HCEC 1CT (cell line): ENCODE data around the gene CMTM5.
"Not testable (repeated sequence)": the region's sequence is repeated elsewhere in the genome, so short reads cannot be mapped to it uniquely, and the experiment has no call there.

Experiments used
- DNase-seq: peaks from one replicate; pipeline ENCODE4 v3.0.0-alpha.2; 2017

Gene CMTM5

DNA sequence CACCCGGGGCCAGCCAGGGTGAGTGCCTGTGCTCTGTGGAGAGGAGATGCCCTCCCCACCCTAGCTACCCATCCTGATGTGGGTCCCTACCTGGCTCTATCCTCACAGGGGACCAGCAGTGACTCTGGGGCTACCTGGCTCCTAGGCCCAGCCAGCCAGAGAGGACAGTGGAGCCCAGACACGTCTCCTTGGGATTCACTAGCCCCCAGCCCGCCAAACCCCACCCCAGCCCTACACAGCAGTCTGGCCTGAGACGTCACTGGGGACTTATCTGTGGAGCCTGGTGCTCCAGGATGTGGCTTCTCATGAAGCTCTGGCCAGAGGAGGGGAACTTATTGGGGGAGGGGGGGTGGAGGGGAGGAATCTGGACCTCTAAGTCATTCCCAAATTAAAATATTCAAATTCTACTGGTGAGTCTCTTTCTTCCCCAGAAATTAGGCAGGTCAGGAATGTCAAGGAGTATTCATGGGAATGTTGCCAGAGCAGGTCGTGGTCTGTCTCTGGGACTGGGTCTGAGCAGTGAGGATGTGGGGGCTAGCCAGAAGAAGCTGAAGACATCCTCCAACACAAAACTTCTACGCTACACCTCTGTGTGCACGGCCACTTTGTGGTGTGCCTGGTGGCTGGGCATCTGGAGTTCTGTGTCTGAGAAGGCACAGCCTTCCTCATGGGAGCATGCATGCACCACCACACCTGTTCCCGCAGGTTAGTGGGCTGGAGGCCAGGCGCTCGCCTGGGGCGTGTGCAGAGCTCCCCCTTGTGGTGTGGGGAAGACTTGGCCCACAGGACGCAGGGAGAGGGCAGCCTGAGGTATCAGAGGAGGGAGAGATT lies 2.7 kb downstream of the CMTM5 start:
- peak; percentile 15 for DNase-seq

DNA sequence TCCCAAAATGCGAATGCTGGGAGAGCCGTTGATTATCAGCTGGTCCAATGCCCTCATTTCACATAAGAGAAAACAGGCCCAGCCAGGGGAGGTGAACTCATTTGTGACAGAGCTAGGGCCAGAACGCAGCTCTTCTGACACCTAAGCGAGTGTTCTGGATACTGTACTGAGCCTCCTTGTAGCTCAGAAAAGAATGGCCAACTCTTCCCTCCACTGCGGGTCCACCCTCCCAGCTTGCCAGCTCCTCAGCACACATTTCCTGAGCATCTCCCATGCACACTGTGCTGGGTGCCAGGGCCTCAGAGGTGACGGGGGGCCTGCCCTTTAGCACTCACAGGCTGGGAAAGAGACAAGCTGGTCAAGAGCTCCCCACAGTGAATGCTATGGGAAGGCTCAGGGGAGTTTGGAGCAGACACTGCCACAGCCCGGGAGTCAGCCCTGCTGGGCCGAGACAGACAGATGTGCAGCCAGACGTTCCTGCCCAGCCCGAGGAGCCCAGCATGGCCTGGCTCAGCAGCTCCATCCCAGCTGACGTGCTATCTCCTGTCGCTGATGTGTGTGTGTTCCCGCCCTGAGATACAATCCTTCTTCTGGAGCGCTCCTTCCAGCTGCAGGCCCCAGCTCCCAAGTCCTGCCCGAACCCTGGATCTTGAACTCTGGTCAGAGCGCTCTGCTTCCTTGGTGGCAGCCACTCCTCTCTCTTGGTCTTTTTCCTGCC lies 3.5 kb downstream of the CMTM5 start:
- DNase-seq, result no peak

DNA sequence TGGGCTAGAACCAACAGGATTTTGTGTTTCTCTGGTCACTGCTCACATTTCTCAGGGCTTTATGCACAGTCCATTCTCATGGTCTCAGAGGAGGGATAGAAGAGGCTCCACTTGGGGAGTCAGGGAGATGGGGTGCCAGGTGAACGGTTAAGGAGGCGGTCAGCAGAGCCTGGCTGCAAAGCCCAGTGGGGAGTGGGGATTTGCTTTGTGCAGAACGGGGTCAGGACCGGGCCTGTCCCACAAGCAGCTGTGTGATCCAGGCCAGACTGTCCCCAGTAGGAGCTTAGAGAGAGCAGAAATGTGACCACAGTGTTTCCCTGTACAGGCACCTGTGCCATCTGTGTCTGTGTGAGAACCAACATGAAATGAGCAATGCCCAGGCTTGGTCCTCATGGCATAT lies 4.1 kb downstream of the CMTM5 start:
- DNase-seq, result no peak

DNA sequence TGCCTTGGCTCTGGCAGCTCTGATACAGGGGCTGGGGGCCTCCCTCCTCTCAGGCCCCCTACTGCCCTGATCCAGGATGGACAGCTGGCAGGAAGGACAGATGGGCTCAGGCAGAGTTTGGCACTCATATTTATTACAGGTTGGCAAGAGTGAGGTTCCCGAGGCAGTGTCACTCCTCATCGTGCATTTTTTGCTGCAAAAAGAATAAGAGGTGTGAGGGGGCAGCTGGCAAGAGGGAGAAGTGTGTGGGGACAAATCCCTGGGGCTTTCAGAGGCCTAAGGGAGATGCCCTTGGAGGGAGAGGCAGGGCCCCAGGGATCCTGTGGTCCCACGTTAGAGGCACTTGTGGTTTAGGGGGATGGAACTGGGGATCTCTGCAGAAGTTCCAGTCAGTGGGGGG lies 5.0 kb downstream of the CMTM5 start:
- peak; percentile 100 for DNase-seq

DNA sequence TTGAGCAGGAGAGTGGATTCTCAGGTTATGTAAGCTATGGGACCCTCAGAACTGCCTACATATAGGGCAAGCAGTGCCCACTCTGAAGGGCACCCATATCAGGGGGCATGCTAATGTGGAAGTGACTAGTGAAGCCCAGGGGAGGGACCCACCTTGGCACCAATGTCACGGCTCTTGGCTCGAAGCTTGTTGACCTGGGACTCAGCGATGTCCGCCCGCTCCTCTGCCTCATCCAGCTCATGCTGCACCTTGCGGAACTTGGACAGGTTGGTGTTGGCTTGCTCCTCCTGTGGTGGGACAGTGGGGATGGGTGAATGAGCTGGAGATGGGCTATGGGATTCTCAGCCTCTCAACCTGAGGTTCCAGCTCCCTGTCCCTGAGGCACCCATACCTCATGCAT lies 5.4 kb downstream of the CMTM5 start:
- DNase-seq, result no peak

DNA sequence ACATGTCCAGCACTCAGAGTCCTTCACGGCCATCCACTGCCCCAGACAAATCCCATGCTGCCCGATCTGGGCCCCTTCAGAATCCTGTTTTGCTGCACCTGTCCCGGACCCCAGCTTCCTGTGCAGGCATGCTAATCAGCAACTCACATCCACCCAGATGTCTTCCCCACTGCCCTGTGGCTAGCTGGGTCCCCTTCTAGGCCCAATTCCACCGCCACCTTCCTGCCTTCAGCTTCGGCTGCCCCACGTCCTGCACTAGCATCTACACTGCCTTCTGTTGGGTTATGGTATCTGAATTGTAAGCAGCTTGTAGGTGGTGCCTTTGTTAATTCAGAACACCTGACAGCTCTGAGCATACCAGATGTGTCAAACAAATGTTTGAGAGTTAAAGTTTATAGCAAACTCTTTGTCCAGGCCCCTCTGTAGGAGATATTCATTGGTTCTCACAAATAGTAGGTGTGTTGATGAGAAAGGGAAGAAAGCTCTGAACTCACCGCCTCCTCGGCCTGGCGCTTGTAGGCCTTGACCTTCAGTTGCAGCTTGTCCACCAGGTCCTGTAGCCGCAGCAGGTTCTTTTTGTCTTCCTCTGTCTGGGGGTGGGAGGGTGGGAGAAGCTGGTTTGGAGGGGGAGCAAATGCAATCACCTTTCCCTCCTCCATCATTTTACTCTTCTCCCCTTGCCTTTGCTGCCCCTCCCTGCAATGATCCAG lies 6.0 kb downstream of the CMTM5 start:
- DNase-seq, result no peak

DNA sequence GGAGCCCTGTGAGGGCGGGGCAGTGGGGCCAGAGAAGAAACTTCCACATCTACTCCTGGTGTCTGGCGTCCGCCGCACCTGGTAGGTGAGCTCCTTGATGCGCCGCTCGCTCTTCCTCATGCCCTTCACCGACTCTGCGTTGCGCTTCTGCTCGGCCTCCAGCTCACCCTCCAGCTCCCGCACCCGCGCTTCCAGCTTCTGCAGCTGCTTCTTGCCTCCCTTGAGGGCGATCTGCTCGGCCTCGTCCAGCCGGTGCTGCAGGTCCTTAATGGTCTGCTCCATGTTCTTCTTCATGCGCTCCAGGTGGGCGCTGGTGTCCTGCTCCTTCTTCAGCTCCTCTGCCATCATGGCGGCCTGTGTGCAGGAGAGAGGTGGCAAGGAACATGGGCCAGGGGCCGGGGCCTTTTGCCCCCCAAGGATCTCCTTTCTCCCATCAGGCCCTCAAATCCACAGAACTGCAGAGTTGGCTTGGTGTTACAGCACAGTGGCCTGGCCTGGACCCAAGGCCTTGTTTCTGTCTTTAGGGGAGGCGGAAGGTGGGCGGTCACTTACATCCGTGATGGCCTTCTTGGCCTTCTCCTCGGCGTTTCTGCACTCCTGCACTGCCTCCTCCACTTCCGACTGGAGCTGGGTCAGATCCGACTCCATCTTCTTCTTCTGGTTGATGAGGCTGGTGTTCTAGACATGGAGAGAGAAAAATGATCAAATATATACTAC lies 7.7 kb downstream of the CMTM5 start:
- DNase-seq, result no peak

DNA sequence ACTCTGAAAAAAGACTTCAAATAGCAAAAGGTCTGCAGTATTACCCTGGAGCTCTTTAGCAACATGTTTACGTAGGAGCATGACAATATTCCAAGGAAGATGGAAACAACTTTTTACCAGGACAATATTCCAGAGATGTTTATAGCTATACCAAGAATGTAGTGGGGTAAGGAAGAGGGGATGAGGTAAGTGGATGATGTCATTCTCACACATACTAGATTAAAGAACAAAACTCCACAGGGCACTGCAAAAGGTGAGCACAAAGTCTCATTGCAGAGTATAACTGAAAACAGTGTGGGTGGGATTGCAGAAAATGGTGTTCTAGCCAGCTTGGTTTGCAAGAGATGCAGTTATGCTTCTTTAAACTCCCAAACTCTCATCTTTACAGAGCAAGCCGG lies 8.4 kb downstream of the CMTM5 start:
- DNase-seq, result no peak

DNA sequence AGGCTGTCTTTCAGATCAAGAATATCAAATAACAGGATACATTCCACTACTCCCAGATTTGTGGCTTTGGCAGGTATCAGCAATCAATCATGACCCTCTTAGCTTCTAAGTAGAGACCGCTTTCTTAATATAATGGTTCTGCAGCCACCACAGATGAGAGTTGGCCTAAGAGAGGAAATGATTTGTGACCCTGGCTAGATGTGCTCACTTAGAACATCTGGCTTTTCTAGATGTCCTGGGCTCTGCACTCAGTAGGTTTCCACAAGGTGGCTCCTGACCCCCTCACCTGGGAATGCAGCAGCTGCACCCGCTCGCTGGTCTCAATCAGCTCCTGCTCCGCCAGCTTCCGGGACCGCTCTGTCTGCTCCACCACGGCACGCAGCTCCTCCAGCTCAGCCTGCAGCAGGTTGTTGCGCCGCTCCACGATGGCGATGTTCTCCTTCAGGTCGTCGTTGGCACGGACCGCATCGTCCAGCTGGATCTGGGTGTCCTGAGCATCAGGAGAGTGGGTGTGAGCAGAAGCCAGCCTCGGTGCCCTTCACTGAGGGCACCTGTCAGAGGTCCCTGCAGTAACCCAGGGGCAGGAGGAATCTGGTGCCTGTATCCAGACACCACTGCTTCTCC lies 8.9 kb downstream of the CMTM5 start:
- DNase-seq, result no peak

DNA sequence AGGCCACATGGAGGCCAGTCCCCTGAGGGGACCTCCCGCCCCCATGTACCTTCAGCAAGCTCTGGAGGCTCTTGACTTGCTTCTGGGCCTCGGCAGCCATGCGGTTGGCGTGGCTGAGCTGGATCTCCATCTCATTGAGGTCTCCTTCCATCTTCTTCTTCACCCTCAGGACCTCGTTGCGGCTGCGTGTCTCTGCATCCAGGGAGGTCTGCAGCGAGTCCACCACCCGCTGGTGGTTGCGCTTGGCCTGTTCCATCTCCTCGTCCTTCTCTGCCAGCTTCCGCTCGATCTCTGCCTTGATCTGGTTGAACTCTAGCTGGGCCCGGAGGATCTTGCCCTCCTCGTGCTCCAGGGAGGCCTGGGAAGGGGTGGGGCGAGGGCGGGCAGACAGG lies 9.4 kb downstream of the CMTM5 start:
- not testable (repeated sequence) for DNase-seq

DNA sequence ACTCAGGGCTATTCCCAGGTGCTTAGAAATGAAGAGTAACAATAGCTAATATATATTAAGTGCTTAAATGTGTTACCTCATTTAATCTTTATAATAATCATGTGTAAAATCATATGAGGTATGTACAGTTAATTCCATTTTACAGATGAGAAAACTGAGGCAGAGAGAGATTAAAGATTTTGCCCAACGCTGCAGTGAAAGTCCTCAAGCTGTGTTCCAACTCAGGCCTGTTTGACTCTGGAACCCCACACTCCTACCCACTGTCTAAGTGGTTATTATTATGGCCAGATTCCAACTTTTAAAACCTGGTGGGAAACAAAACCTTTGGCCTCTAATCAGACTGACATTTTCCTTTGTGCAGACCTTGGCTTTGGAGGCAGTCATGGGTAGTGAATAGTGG lies 10.2 kb downstream of the CMTM5 start:
- no peak for DNase-seq

DNA sequence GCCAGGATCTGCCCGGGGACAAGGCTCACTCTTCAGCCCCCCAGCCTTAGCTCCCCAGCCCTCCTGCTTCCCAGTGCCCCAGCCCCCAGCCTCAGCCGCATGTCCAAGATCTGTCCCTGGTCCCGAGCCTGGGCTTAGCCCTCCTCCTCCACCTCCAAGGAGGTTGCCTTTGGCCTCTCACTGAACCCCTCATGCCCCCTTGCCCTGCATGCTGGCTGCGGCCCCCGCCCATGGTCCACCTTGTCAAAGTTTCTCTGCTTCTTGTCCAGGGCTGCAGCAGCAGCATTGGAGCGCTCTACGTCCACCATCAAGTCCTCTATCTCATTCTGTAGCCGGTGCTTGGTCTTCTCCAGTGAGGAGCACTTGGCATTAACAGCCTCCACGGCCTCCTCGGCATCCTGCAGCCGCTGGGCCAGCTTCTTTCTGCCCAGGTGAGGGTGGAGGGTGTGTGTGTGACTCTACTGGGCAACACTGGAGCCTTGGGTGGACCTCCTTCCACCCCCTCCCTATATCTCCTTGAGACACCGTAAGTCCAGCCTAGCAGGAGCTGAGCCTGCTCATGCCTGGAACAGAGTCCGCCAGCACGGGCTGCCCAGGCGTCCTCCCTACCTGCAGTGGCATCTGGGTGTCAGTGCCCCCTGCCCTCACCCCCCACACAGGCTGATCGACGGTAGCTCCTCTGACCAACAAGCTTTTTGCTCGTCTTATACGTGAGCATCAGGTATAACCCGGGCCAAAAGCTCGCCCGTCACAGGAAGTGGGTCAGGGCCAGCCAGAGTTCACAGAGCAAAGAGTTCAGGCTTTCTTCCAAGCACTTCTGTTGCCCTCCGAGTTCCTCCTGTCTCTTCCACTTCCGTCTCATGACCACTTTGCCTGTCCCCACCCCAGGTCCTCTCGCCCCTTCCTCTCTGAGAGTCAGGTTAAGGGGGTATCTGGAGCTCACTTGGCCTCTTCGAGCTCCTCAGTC lies 11.4 kb downstream of the CMTM5 start:
- DNase-seq, result no peak

DNA sequence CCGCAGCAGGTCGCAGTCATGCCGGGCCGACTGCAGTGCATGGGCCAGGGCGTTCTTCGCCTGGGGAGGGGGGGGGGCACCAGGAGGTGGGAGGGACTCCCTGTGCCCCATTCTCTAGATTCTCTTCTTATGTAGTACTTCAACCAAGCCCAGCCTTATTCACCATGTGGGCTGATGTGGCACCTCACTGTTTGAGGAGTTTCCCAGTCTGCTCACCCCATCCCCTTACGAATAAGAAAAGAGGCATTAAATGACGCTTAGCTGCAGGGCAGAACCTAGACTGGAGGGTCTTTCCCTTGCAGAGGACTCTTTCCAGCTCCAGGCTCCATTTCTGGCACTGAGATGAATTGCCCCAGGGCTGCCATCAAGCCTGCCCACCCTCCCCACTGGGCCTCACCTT lies 12.2 kb downstream of the CMTM5 start:
- DNase-seq, result no peak

DNA sequence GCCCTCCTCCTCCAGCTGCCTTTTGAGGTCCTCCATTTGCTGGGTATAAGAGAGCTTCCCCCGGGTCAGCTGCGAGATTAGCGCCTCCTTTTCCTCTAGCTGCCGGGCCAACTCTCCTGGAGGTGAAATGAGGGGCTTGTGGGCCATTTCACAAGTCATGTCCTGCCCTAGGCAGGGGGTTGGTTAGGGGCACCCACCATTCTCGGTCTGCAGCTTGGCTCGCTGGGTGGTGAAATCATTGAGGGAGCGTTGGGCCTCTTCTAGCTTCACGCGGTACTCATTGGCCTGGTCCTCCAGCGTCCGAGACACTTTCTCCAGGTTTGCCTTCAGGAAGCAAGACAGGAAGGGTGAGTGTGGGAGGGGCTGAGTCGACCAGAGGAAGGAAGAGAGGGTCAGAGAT lies 12.6 kb downstream of the CMTM5 start:
- DNase-seq, result no peak

DNA sequence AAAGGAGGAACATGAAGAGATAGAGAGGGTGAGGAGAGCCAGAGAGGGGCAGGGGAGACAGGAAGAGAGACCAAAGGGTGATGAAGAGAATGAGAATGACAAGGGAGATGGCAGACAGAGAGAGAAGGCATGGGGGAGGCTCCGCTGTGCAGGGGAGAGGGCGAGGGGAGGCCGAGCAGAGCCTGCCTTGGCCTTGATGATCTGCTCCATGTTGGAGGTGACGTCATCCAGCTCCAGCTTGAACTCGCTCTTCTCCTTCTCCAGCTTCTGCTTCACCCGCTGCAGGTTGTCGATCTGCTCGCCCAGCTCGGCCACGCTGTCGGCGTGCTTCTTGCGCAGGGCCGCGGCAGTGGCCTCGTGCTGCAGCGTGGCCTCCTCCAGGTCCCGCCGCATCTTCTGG lies 13.0 kb downstream of the CMTM5 start:
- not testable (repeated sequence) for DNase-seq

DNA sequence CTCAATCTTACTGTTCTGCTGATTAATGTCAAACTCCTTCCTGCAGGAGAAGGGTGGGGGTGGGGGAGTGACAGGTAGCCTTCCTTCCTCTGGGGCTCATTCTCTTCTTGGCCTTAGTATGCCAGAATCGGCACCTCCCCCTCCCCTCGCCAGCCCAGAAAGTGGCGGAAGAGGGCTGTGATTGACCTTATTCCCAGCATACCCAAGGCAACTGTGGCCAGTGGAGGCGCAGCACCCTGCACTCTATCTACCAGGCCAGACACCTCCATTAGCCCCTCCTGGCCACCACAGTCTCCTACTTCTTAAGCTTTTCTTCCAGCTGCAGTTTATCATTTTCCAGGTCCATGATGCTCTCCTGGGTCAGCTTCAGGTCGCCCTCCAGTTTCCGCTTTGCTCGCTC lies 15.8 kb downstream of the CMTM5 start:
- DNase-seq, result no peak

DNA sequence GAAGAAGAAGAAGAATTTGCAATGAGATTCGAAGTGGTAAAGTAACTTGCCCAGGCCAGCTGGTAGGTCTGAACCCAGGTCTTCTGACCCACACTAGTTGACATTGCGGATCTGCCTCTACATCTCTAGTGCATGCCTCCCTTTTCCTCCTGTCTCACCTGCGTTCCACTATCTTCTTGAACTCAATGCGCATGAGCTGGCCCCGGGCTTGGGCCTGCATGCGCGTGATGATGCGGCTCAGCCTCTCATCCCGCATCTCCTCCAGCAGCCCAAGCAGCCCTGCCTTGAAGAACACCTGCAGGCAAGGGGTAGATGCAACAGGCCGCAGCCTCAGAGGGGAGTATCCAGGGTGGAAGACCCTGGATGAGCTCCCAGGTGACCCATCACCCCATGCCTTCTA lies 19.3 kb downstream of the CMTM5 start:
- DNase-seq, result no peak

DNA sequence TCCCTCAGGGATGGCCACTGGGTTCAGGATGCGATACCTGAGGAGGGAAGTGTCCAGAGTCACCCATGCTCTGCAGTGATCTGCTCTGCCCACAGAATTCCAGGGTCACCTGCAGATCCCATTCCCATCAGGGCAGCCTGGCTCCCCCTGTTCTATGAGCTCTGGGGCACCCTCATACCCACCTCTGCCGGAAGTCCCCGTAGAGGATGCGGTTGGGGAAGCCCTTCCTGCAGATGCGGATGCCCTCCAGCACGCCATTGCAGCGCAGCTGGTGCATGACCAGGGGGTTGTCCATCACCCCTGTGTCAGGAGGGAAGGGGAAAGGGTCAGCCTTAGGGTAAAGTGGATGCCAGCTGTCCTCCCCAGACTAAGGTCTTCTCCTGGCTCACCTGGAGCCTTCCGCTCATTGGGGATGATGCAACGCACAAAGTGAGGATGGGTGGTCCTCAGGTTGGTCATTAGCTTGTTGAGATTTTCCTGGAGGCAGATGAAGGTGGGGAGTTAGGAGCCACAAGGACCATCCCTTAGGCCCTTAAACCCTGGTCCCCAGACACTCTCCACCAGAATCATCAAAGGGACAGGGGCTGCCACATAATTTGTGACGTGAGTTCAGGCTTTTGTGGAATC lies 20.0 kb downstream of the CMTM5 start:
- DNase-seq, result no peak

DNA sequence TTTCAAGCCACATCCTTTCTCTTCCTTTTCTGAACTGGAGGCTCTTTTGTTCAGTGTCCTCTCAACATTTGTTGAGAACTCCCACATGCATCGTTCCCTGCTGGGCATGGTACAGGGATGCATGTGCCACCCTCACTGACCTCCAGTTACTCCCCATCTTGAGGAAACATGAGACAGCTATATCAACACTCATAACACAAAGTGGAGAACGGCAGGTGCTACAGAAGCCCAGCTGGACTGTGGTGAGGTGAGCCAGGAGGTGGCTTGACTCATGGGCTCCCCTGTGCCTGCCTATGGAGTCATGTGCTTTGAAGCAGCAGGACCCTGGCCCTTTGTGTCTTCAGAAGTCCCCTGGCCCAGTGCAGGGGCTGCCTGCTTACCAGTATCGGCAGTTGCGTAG lies 21.5 kb downstream of the CMTM5 start:
- DNase-seq, result no peak

DNA sequence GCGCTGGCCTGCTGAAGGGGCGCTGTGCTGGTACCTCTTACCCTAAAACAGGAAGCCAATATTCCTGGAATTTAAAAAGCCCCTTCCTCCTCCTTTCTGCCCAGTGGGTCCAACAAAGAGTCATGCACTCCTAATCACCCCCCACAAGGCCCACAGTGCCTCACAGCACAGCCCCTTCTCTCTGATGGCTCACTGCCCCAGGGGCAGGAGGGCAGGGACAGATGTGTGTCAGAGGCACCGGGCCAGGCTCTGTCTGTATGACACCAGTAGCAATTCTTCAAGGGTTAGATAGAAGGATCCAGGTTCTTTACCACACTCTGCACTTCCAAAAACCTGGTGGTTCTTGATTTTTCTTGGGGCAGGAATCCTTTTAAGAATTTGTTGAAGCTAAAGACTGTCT lies 22.3 kb downstream of the CMTM5 start:
- no peak for DNase-seq

DNA sequence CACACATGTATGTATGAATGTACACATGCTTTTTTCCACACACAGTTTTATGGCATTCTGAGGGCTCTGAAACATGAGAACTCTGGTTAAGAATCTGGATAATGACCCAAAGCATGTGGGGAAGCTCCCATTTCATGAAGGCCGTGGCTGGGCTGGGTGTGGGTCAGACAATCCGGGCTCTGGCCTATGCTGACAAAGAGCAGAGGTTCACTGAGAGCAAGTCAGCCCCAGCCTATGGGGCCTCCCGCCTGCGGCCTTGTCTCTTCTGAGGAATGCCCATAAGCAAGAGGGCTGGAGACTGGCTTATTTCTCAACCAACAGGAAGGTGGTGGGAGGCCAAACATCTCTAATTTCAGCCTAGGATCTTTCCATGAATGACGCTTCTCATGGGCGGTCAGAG lies 22.7 kb downstream of the CMTM5 start:
- no peak for DNase-seq
